GM18499 (cell line): ENCODE data around the gene TTYH2.
"Not testable (repeated sequence)": the region's sequence is repeated elsewhere in the genome, so short reads cannot be mapped to it uniquely, and the experiment has no call there.

Experiments
- ATAC-seq: cut with Tn5 transposase; IDR thresholded peaks from one replicate; pipeline ENCODE4 v1.9.1; 2021; ENCODE audit warnings: moderate number of reproducible peaks; ENCODE audit not compliant: insufficient read depth, unreplicated experiment

The TTYH2 gene

DNA sequence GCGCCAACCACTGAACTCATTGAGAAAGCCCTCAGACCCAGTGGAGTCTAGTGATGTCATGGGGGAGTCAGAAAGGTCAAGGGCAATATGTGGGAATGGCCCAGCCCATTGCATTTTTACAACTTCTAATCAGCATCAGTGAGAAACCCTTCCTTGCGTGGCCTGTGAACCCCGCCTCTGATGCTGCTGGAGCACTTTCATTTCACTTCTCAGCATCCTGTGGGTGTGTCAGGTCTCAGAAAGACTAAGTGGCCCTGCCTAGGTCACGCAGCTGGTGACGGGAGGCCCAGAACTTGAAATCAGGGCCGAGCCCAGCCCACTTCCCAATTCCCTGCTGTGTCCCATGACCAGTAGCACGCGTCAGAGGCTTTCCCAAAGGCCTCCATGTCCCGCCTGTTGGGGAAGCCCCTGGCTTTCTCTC lies 66.7 kb downstream of the TTYH2 start:
- ATAC-seq: no peak

DNA sequence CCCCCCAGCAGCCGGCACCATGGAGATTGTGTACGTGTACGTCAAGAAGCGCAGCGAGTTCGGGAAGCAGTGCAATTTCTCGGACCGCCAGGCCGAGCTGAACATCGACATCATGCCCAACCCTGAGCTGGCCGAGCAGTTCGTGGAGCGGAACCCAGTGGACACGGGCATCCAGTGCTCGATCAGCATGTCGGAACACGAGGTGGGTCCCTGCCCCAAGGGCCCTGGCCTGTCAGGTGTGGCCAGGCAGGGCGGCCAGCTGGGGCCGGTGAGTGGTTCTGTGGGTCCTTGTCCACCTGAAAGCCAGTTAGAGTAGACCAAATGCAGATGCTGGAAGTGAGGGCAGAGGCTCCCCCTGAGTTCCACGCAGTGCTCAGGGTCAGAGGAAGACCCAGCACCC lies 68.4 kb downstream of the TTYH2 start:
- ATAC-seq: no peak

DNA sequence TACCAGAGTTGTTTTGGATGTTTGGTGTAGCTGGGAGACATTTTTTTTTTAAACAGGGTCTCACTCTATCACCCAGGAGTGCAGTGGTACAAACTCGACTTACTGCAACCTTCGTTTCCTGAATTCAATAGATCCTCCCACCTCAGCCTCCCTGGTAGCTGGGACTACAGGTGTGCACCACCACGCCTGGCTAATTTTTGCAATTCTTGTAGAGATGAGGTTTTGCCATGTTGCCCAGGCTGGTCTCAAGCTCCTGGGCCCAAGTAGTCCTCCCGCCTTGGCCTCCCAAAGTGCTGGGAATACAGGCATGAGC lies 68.9 kb downstream of the TTYH2 start:
- ATAC-seq: not testable (repeated sequence)

DNA sequence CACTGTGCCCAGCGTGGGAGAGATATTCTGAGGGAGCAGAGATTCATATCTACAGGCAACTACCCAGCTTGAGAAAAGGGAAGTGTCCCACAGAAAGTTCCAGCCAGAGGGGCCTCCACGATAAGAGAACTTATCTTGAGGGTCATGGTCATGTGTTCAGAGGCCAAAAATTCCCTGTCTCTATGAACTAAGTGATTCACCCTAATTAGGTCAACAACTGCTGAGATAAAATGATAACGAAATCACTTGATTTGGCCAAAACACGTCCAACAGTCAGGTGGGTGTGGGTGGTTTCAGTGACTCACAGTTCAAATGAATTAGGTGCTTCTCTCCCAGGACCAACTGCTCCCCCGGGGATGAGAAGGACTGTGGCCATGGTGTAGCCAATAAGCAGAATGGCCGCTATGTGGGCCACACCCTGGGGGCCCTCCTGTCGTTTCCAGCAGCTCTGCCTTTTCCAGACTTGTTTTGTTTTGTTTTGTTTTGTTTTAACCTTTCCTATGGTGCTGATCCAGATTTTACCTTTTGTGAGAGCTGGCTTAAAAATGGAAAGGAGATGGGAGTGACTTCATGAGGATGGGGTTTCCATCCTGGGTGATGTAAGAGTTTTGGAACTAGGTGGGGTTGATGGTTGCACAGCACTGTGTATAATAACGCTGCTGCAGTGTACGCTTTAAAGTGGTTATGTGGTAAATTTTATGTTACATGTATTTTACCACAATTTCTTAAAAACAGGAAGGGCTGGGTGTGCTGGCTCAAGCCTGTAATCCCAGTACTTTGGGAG lies 69.4 kb downstream of the TTYH2 start:
- no peak for ATAC-seq

DNA sequence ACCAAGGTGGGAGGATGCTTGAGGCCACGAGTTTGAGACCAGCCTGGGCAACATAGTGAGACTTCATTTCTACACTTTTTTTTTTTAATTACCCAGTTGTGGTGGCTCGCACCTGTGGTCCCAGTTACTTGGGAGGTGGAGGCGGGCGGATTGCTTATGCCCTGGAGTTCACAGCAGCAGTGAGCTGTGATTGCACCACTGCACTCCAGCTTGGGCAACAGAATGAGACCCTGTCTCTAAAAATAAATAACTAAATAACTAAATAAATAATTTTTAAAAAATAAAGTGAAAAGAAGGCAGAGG lies 70.0 kb downstream of the TTYH2 start:
- ATAC-seq: no peak

DNA sequence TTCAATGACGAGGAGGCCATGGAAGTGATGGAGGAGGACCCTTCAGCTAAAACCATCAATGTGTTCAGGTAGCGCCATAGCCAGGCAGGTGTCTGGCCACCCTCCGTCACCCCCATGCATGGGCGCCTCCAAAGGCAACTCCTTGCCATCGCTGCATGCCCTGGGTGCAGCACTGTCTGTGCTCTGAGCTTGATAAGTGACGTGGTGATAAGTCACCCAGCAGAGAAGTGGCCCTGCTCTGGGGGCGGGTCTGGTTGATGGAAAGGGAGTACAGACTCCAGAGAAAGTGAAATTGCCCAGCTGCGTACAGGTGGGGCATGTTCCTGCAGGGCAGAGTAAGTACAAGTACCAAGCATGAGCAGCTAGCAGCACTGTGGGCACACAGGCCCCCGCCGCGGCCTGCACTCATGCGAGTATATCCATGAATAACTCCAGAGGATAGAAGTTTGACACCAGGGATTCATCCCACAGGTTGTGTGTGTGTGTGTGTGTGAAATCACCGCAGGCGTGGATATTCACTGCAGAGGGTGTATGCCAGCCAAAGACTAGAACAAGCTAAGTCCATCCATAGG lies 73.7 kb downstream of the TTYH2 start:
- ATAC-seq: no peak

DNA sequence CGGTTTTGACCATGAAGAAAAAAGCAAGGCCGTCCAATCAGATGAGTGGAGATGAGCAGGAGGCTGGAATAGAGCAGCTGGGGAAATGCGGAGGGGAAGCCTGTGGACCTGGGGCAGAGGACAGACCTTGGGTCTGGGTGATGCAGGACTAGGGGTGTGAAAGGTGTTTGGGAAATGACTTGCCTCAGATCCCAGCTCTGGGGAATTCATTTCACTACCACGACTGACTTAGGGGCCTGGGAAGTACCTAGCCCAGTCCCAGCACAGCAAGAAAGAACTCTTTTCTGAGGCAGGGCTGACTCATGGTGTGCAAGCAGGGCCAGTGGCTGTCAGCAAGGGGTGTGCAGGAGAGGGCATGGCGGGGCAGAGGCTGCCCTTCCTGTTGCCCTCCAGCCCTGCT lies 75.4 kb downstream of the TTYH2 start:
- ATAC-seq: no peak

DNA sequence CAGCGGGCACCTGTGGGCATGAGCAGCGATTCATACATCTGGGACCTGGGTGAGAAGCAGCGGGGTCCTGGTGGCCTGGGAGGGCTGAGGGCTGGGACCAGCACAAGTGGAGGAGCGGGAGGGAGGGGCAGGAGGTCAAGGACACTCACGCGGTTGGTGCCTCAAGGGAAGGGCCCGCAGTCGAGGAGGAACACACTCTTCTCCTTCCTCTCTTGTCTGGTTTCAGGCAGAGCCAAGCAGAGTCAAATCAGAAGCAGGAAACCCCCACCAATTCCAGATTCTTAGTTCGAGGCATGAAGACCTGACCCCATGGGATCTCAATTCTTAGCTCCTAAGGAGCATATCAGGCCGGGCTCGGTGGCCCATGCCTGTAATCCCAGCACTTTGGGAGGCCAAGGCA lies 76.3 kb downstream of the TTYH2 start:
- ATAC-seq: no peak

DNA sequence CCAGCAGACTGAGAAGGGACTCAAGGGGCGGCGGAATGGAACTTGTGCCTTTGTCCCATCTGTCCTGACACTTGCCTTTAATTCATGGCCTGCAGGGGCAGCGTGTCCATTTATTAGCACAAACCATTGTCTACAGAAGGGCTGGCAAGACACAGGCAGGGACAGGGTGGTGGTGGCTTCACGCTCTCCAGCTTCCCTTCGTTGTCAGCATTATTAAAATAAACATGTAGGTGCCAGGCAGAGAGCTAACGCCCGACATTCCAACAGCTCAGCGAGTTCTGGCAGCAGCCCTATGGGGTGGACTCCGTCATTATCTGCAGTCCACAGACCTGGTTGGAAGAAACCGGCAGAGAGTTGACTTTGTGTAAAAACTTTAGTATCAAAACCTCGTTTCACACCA lies 77.0 kb downstream of the TTYH2 start:
- ATAC-seq: no peak

DNA sequence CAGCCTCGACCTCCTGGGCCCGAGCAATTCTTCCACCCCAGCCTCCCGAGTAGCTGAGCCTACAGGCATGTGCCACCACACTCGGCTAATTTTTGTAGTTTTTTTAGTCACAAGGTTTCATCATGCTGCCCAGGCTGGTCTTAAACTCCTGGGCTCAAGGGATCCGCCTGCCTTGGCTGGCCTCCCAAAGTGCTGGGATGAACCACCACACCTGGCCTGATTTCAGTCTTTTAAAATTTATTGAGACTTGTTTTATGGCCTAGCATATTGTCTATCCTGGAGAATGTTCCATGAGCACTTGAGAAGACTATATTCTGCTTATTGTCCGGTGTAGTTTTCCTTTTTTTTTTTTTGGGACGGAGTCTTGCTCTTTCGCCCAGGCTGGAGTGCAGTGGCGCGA lies 79.1 kb downstream of the TTYH2 start:
- ATAC-seq: no peak

DNA sequence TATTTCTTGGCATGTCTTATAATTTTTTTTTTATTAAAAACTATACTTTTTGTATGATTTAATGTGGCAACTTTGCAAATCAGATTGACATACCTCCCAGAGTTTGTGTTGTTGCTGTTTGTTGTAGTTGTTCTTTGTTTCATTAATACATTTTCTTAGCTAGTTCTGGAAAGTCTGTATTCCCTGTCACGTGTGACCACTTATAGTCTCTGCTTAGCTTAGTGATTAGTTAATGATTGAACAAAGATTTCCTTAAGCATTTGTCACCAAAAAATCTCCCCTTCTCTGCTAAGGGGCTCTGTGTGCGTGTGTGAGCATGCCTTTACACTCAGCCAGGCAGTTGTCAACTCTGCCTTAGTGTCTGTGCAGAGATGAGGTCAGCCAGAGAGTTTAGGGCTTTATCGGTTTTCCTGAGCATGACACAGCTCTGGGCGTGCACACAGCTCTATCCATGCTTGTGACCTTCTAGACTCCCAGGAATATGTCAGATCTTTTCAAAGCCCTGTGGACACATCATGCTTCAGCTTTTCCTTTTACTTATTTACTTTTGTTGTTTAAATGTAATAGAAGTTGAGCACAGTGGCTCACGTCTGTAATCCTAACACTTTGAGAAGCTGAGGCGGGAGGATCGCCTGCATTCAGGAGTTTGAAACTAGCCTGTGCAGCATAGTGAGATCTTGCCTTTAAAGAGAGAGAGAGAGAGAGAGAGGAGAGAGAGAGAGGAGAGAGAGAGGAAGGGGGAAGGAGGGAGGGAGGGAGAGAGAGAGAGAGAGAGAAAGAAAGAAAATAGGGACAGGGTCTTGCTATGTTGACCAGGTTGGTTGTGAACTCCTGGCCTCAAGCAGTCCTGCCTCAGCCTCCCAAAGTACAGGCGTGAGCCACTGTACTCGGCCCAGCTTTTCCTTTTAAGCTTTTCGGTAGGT lies 82.5 kb downstream of the TTYH2 start:
- ATAC-seq: no peak

DNA sequence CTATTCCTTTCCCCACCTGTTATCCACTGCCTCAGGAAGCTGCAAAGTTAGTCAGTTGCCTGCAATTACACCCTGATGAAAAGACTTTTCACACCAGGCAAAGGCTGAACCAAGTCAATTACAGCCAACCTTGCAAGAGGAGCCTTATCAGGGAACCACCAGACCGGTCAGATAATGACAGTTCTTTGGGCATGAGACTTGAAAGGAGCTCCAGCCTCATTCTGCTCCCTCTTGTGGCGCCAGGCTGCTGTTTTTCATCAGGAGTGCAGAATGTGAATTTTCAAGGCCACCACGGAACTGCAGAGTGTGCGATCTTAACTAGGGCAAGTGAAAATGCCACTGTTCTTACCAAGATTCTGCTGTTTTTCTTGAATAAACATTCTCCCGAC lies 83.2 kb downstream of the TTYH2 start:
- ATAC-seq: no peak

DNA sequence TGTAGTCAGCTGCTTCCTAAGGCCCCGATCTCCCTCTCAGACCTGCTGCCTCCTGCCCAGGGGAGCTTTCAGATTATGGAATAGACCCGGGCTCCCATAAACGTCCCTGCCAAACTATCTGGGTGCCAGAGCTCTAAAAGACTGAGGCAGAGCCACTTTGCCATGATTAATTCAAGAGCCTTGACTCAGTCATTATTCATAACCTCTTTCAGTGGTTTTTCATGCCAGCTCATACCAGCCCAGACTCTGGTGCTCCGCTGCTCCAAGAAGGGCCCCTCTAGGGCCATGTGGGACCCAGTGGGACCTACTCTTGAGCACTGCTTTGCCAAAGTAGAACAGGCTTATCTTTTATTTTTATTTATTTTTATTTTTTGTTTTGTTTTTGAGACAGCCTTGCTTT lies 84.6 kb downstream of the TTYH2 start:
- no peak for ATAC-seq

DNA sequence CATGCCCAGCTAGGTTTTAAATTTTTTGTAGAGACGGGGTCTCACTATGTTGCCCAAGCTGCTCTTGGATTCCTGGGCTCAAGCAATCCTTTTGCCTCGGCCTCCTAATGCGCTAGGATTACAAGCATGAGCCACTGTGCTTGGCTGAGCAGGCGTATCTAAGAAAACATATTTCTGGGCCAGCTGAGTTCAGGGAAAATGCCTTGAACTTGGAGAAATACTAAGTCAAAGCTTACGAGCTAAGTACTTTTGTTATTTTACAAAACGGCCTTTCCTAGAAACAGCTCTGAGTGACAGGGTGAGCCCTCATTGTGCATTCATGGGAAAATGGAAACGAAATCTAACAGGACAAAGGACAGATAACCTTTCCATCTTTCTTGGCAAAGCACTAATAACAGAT lies 85.4 kb downstream of the TTYH2 start:
- ATAC-seq: no peak

DNA sequence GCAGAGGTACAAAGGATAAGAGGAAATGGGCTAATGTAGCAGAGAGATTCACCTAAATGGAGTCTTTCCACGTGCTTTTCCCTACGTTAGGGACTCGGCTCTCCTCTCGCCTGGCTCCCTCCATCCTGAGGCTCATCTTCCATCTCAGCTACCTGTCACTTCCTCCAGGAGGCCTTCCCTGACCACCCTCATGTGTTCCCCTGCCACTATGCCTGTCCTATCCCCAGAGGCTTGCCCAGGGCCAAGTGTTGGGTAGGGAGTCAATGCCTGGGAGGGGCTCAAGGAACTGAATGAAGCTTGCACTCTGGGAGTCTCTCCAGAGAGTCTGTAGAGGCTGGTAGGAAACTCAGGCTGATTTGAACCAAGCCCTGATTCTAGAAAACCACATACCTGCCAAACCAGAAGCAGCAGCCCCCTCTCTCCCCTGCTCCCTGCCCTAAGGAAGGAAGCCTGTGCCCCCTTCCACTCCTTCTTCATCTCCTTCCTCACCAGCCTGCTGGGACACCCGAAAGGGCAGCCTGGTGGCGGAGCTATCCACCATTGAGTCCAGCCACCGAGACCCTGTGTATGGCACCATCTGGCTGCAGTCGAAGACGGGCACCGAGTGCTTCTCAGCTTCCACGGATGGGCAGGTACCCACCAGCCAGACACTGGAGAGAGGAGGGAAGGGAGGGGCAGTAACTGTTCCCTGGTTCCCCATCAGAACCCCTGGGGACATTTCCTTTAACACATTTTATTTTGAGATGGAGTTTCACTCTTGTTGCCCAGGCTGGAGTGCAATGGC lies 86.0 kb downstream of the TTYH2 start:
- no peak for ATAC-seq

DNA sequence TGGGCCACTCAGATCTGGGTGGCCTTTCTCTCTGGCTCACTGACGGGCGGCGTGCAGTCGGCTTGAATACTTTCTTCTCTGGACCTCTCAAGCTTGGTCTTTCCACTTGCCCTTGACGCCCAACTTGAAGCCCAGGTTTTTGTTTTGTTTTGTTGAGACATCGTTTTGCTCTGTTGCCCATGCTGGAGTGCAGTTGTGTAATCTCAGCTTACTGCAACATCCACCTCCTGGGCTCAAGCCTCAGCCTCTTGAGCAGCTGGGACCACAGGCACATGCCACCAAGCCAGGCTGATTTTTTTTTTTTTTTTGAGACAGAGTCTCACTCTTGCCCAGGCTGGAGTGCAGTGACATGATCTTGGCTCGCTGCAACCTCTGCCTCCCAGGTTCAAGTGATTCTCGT lies 89.9 kb downstream of the TTYH2 start:
- ATAC-seq: no peak

DNA sequence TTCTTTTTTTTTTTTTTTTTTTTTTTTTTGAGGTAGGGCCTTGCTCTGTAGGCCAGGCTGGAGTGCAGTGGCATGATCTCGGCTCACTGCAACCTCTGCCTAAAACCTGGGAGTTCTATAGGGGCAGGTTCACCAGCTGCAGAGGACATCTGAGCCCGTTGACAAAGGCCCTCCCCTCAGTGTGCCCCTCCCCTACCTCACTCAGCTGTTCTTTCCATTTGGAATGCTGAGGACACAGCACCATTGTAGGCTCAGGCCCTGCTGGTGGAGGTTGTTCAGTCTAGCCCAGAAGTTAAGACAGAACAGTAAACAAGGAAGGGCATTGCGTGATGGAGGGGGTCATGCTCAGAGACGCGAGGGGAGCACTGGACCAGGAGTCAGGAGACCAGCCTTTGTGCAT lies 90.8 kb downstream of the TTYH2 start:
- no peak for ATAC-seq

DNA sequence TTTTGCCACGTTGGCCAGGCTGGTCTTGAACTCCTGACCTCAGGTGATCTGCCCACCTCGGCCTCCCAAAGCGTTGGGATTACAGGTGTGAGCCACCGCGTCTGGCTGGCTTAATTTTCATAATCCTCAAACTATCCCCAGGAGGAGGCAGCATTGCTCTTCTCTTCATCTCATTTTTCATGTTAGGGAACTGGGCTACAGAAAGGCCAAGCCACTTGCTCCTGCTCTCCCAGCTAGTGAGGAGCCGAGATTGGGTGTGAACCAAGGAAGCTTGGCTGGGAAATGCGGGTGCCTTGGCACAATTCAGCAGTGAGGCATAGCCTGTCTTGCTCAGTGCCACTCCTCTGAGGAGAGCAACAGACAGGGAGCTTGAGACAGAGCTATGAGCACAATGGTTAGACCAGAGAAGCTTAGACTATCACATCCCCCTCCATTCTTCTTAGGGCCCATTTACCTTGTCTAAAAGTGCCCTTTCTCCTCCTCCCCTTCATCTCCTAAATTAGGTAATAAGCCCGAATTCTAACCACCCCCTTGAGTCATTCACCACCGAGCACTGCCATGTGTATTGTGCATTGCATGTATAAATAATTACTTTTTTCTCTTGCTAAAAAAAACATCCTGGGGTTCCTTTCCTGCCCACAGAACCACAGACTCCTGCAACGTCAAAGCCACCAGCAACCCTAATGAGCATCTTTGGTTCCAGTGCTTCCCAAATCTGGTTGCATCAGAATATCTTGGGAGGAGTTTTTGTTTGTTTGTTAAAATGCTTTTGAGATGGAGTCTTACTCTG lies 92.7 kb downstream of the TTYH2 start:
- no peak for ATAC-seq

DNA sequence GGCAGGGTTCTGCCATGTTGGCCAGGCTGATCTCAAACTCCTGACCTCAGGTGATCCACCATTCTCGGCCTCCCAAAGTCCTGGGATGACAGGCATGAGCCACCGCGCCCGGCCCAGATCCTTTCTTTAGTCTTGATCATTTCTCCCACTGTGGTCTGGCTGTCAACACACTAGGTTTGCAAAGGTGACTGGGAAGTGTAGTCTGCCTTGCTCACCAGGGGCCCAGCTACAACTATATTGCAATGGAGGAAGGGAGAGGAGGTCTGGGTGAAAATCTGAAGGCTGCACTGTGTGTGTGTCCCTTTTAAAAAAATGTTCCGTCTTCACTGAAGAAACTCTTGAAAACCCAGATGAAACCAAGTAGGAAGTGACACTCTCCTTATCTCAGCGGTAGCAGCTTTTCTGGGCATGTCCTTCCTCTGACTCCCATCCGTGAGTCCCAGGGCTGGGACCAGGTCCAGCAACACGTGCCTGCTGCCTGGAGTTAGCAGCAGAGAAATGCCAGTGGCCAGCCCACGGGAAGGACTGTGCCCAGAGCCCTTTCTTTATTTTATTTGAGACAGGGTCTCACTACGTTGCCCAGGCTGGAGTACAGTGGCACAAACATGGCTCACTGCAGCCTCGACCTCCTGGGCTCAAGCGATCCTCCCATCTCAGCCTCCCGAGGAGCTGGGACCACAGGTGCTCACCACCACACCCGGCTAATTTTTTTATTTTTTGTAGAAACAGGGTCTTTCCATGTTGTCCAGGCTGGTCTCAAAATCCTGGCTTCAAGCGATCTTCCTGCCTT lies 94.8 kb downstream of the TTYH2 start:
- no peak for ATAC-seq
